ENCODE results near the gene PIEZO2.

PIEZO2 gene

DNA sequence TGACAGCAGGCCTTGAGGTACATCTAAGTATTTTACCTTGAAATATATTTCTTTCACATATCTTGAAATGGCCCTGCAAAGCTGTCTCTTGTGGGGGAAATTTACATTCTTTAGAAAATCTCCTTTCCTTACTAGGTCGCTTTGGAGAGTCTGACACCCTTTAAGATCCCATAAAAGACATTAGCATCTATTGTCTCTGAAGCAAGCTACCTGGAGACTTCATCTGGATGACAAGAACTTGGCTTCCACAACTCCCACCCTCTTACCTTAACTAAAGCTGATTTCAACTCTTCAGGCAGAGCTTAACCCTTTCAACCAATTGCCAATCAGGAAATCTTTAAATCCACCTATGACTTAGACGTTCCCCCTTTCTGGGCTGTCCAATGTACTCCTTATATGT lies 219.3 kb downstream of the PIEZO2 start:
- Histone ChIP-seq H3K9me3 (ENCODE audit: severe bottlenecking) (no peaks in the 10 kb centered on the region), H3K36me3 (ENCODE audit: low read depth) (no peaks in the 10 kb centered on the region), H3K27ac (ENCODE audit: poor library complexity, severe bottlenecking) (no peak overlapping the region), H3K27me3 (ENCODE audit: insufficient read depth, poor library complexity, severe bottlenecking) (no peaks in the 10 kb centered on the region), H3K4me3 (ENCODE audit: severe bottlenecking) (no peak overlapping the region), H3K4me1 (ENCODE audit: insufficient read depth, poor library complexity, severe bottlenecking) (peaks cover 37% of the 10 kb centered on the region)
- no peak for DNase-seq (ENCODE audit: low spot score)
- no peak for ATAC-seq (ENCODE audit: low read depth)
- TF ChIP-seq CTCF (IDR thresholded peaks at IDR 0.05; ENCODE audit: poor library complexity, severe bottlenecking): no peak

DNA sequence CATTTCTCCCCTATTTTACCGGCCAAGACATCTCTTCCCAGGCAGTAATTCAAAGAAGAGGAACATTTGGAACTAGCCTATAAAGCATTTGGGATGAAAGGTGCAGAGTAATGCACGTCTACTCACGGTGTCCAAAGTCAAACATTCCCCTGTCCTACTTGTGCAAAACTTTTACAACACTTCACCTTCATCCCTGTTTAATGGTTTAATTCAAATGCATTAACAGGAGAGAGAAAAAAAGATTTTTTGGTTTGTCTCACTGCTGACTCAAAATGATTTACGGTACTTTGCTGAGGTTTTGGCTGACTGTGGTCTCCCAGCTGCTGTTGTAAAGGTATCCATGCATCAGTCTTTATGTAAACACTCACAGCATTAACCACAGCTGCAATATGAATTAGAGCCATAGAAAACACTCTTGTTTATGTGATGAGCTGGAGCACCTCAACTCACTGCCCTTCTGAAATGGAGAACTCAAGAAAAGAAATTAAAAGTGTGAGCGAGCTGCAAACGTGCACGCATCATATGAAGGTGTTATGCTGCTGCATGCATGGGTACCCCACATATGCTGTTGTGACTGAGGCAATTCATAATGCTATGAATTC lies 220.5 kb downstream of the PIEZO2 start:
- Histone ChIP-seq H3K4me3 (ENCODE audit: severe bottlenecking) (no peak overlapping the region), H3K27me3 (ENCODE audit: insufficient read depth, poor library complexity, severe bottlenecking) (no peaks in the 10 kb centered on the region), H3K4me1 (ENCODE audit: insufficient read depth, poor library complexity, severe bottlenecking) (peaks cover 42% of the 10 kb centered on the region), H3K9me3 (ENCODE audit: severe bottlenecking) (no peaks in the 10 kb centered on the region), H3K36me3 (ENCODE audit: low read depth) (no peaks in the 10 kb centered on the region), H3K27ac (ENCODE audit: poor library complexity, severe bottlenecking) (peak overlapping the region; percentile 89)
- ATAC-seq (ENCODE audit: low read depth): peak; percentile 54; the same call in 2 of the 3 replicates
- DNase-seq (ENCODE audit: low spot score): no peak
- TF ChIP-seq CTCF (IDR thresholded peaks at IDR 0.05; ENCODE audit: poor library complexity, severe bottlenecking): no peak

- H3K9me3 ChIP-seq (ENCODE audit: severe bottlenecking): no peaks in the 10 kb centered on the region
- no peak for DNase-seq (ENCODE audit: low spot score)
- peaks cover 48% of the 10 kb centered on the region for H3K4me1 ChIP-seq (ENCODE audit: insufficient read depth, poor library complexity, severe bottlenecking)
- H3K27me3 ChIP-seq (ENCODE audit: insufficient read depth, poor library complexity, severe bottlenecking): no peaks in the 10 kb centered on the region
- no peak overlapping the region for H3K4me3 ChIP-seq (ENCODE audit: severe bottlenecking)
- ATAC-seq (ENCODE audit: low read depth): no peak
- H3K36me3 ChIP-seq (ENCODE audit: low read depth): no peaks in the 10 kb centered on the region
- peak overlapping the region; percentile 89 for H3K27ac ChIP-seq (ENCODE audit: poor library complexity, severe bottlenecking)
- TF ChIP-seq CTCF (IDR thresholded peaks at IDR 0.05; ENCODE audit: poor library complexity, severe bottlenecking): no peak
These were observed 221.2 kb downstream of the PIEZO2 start for GRCh38 chr18:10928011-10928771.

DNA sequence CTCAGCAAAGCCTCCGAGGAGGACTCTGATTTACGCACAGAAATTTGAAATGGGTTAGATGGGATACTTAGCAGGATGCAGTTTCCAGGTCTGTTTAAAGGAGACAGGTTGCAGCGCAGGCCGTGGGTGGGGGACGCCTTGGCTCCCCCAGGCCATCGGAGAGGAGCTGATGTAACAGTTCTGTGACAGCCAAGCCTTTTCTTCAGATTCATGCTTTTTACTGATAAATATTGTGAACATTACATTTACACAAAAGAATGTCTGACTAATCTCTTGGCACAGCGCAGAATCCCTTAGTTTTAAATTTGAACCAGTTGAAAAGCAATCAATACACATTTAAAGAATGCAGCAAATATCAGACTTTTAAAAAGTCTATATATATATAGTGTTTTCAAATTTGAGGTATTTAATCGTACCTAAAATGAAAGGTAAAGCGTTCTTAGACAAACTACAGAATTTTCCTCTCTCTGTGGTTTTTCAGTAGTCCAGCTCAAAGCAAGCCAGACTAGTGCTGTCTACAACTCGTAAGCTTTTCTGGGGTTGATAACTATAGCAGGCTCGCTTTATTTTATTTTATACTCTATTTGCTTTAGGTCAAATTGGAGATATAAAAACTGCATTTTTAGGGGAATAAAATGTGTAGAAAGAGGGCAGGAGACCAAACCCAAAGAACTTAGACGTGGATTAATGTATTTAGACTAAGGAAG lies 221.9 kb downstream of the PIEZO2 start:
- ATAC-seq (ENCODE audit: low read depth) (peak; percentile 18; the same call in 1 of the 3 replicates), DNase-seq (ENCODE audit: low spot score) (no peak)
- Histone ChIP-seq H3K27ac (ENCODE audit: poor library complexity, severe bottlenecking) (peak overlapping the region; percentile 89), H3K27me3 (ENCODE audit: insufficient read depth, poor library complexity, severe bottlenecking) (no peaks in the 10 kb centered on the region), H3K4me3 (ENCODE audit: severe bottlenecking) (no peak overlapping the region), H3K4me1 (ENCODE audit: insufficient read depth, poor library complexity, severe bottlenecking) (peaks cover 53% of the 10 kb centered on the region), H3K9me3 (ENCODE audit: severe bottlenecking) (no peaks in the 10 kb centered on the region), H3K36me3 (ENCODE audit: low read depth) (no peaks in the 10 kb centered on the region)
- TF ChIP-seq CTCF (IDR thresholded peaks at IDR 0.05; ENCODE audit: poor library complexity, severe bottlenecking): no peak

Measured in RWPE2 (cell line).